Adrenal gland (tissue), 5 donors: ENCODE data around the gene CAPN11.

Experiments used
- CTCF ChIP-seq, 6 experiments: fragments of 450-650 bp in 4 of 6; fragments of 200-600 bp in 2 of 6; sonication (generic) in 1 of 6; IDR thresholded peaks; 1 replicate in 5 of 6; 2 replicates in 1 of 6; pipeline versions ENCODE4 v1.5.1 to v1.8.0; 2016 to 2021; ENCODE audit warnings: antibody characterized with exemption in 6 of 6, mild to moderate bottlenecking in 2 of 6, moderate library complexity in 1 of 6
- POLR2A ChIP-seq, 2 donors: fragments of 450-650 bp; IDR thresholded peaks; one replicate each; pipeline ENCODE4 v1.6.1; 2017; ENCODE audit warnings: antibody characterized with exemption in 2 of 2, mild to moderate bottlenecking in 2 of 2, moderate library complexity in 1 of 2
- donor health status: DM: no; HTN: no; CAD: no.

DNA sequence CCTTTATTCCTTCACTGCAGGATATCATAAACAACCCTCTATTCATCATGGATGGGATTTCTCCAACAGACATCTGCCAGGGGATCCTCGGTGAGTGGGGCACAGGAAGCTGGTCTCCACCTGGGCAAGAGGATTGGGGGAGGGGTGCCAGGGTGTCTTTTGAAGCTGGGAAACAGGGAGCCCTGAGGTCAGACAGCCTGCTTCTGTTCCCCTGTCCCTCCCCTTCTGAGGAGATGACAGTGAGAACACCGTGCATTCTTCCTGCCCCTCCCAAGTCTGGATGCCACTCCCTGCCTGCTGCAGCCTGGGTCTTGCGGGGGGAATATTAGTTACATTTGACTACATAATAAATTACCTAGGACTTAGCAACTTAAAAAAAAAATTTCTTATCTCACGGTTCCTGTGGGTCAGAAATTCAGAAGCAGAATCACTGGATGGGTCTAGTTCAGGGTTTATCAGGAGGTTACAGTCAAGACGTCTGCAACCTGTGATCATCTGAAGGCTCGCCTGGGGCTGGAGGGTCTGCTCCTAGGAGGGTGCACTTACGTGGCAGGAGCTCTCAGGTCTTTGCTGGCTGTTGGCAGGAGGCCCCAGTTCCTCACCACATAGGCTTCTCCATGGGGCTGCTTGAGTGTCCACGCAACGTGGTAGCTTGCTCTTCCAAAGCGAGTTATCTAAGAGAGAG, 11.4 kb downstream of the CAPN11 start:
- TF ChIP-seq POLR2A (IDR thresholded peaks at IDR 0.05) (no peak), CTCF (IDR thresholded peaks at IDR 0.05) (no peak)
